T1000 (cell line): ENCODE results near the gene FEN1.

Source experiments
- DNase-seq: peaks from one replicate; lab custom pipeline; 2025; ENCODE audit warnings: mixed read lengths; lab: John Stamatoyannopoulos, UW

FEN1 gene

GRCh38 chr11:61756452-61757212 is 36.1 kb upstream of the FEN1 start:
- no peak for DNase-seq

DNA sequence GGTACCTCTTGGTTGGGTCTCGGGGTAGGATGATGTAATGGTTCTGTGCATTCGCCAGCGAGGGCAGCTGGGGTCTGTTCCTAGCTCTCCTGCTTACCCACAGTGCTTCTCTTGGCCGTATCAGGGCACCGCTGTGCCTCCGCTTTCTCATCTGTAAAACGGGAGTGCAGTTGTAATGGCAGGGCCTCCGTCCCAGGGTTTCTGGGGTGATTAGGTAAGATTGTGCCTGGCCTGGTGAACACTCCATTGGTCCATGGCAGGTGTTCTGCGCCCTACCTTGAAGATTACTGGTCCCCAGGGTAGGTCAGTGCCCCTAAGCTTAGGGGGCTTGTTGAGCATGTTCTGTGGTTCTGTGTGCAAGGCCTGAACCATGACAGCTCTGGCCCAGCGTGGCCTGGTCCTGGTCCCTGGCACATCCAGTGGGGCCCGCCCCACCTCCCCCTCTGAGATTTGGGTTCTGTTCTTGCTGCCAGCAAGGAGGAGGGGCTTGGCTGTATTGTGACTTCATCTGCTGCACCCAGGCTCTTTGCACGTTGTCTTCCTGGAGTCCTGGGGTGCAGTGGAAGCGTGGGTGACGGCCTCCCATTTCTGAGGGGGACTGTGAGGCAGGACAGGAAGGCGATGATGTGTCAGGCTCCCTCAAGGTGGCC is 35.4 kb upstream of the FEN1 start:
- no peak for DNase-seq

DNA sequence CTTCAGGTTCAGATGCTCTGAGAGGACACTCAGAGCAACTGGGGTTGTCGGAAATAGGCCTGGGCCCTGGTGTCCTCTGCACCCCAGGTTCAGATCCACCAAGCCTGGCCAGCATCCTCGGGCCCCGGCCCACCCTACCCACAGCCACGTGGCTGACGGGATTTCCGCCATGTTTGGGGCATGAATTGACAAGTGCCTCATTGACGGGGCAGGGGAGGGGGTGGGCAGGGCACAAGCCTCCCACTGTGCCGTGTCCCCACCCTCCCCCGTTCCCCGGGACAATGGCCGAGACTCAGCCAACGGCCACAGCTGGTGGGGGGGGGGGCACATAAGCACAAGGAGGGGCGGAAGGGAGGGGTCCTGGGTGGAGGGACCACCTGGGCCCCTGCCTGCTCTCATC is 31.8 kb upstream of the FEN1 start:
- no peak for DNase-seq

- DNase-seq: no peak
Observed at GRCh38 chr11:61761440-61762222, 31.1 kb upstream of the FEN1 start.

- no peak for DNase-seq
Observed at GRCh38 chr11:61762223-61762615, 30.5 kb upstream of the FEN1 start.

- DNase-seq: no peak
Observed at GRCh38 chr11:61762798-61763197, 29.9 kb upstream of the FEN1 start.

DNA sequence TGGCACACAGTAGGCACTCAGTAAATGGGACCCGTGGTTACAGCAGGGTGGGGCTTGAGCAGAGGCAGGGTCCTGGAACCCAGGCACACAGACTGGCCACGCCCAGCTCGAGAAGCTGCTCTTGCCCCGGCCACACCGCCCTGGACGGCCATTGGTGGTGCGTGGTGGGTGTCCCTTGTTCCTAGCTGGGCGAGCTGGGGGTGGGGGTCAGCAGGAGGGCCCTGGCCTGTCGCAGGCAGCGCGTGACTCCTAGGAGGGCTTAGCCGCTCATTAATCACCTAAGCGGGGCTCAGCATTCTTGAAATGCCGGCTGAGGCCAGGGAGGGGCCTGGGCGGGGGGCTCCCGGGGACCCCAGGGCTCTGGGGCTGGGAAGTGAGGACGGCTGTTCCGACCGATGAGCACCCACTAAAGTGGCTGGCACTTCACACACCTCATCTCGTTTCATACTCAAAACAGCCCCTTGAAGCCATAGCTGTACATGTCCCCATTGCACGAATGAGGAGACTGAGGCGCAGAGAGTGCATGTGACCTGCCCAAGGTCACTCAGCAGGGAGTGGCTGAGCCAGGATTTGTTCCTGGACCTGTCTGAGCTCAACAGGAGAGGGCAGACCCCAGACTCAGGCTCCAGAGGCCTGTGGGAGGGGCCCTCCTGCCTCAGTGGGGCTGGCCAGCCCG is 28.6 kb upstream of the FEN1 start:
- DNase-seq: no peak

- no peak for DNase-seq
Observed at GRCh38 chr11:61764606-61765260, 28.0 kb upstream of the FEN1 start.

DNA sequence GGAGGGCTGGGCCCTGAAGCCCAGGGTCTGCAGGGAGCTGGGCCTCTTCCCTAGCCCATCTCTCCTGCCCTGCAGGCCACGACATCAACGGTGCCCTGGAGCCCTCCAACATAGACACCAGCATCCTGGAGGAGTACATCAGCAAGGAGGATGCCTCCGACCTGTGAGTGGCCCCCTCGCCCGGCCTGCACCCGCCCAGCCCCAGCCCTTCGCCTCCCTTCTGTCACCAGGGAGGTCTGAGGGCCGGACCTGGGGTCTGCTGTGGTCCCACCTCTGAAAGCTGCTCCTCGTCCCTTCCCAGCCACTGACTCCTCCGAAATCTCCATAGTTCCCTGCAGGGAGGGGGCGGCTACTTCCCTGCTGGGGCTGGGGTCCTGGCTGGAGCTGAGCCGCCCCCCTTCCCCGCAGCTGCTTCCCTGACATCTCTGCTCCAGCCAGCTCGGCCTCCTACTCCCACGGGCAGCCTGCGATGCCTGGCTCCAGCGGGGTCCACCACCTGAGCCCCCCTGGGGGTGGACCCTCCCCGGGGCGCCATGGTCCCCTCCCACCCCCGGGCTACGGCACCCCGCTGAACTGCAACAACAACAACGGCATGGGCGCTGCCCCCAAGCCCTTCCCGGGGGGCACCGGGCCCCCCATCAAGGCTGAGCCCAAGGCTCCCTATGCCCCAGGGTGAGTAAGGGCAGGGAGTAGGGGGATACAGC is 27.0 kb upstream of the FEN1 start:
- DNase-seq: no peak

DNA sequence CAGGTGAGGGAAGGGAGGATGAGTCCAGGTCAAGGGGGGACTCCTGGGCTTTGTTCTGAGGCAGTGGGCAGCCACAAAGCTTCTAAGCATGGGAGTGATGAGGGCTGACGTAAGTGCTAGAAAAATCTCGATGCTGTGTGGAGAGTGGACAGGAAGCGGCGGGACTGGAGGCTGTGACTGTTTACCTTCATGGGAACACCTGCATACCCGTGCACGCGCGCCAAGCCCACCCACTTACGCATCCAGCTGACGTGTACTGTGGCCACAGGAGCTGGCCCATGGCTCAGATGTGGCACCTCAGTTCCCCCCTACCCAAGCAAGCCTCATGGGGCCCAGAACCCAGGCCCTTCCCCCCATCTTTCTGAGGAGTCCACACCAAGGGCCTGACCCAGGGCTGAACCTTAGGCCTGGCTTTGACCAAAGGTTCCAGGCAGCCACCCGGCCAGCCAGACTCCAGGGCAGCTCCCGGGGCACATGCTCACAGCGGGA is 26.3 kb upstream of the FEN1 start:
- no peak for DNase-seq

DNA sequence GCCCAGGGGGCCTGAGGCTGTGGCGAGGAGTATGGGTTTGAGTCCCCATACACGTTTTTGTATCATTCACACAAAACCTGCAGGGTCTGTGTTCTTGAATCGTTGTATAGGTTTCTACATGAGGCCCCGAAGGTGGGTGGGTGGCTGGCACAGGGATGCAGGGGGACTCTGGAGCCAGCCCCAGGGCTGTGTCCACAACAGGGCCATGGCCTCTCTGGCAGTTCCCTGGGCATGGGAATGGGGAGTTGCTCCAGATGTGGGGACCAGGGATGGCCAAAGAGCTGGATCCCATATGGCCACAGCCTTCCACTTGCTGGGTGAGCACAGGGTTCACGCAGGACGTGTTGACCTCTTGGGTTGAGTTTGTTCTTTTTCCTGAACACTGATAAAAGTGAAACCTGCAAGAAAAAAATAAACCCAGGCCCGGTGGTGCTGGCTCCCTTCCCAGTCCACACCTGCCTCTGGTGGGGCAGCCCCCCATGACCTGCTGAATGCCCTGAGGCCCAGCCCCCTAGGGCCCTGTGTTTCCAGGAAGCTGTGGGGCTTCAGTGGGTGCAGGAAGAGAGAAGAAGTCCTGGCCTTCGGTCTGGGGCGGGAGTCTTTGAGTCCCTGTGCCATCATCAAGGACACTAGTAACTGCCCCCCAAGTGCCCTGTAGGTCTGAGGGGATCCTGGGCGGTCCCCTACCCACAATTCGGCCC is 24.2 kb upstream of the FEN1 start:
- no peak for DNase-seq

GRCh38 chr11:61769169-61769920 is 23.4 kb upstream of the FEN1 start:
- DNase-seq: no peak

GRCh38 chr11:61769946-61770683 is 22.6 kb upstream of the FEN1 start:
- no peak for DNase-seq

DNA sequence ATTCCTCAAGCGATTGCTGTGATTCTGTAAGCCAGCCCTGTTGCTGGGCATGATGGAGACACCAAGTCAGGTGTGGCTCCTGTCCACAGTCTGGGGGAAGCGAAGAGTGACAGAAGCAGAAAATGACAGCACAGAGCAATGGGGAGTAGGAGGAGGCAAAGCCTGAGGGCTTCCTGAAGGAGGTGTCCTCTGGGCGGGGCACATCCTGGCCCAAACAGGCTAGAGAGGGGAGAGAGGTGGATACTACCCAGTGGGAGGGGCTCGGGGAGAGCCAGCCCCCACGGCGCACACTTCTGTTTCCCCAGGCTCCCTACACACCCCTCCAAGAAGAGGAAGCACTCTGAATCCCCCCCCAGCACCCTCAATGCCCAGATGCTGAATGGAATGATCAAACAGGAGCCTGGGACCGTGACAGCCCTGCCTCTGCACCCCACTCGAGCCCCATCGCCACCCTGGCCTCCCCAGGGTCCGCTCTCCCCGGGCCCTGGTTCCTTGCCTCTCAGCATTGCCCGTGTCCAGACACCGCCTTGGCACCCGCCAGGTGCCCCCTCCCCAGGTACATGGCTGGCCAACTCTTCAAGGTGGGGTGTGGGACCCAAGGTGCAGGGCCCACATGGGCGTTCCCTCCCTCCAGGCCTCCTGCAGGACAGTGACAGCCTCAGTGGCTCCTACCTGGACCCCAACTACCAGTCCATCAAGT is 21.4 kb upstream of the FEN1 start:
- no peak for DNase-seq

- DNase-seq: no peak
Observed at GRCh38 chr11:61771985-61772455, 20.7 kb upstream of the FEN1 start.

GRCh38 chr11:61773356-61773755 is 19.4 kb upstream of the FEN1 start:
- DNase-seq: no peak

DNA sequence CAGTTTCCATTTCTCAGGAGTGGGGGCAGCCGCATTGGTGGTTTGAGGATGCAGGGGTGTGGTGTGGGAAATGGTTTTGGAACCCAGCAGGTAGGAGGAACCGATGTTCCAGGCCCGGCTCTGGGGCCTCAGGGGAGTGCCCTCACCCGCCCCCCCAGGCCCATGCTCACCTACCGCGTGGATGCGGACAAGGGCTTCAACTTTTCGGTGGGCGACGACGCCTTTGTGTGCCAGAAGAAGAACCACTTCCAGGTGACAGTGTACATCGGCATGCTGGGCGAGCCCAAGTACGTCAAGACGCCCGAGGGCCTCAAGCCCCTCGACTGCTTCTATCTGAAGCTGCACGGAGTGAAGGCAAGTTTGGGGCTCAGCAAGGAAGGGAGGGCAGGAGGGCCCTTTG is 18.9 kb upstream of the FEN1 start:
- DNase-seq: no peak

GRCh38 chr11:61774411-61774810 is 18.3 kb upstream of the FEN1 start:
- DNase-seq: no peak
